Measurements from ENCODE around the gene CMTM6.

GRCh38 chr3:32435911-32436815 lies 66.5 kb downstream of the CMTM6 start:
- TF ChIP-seq, protein P1, sequence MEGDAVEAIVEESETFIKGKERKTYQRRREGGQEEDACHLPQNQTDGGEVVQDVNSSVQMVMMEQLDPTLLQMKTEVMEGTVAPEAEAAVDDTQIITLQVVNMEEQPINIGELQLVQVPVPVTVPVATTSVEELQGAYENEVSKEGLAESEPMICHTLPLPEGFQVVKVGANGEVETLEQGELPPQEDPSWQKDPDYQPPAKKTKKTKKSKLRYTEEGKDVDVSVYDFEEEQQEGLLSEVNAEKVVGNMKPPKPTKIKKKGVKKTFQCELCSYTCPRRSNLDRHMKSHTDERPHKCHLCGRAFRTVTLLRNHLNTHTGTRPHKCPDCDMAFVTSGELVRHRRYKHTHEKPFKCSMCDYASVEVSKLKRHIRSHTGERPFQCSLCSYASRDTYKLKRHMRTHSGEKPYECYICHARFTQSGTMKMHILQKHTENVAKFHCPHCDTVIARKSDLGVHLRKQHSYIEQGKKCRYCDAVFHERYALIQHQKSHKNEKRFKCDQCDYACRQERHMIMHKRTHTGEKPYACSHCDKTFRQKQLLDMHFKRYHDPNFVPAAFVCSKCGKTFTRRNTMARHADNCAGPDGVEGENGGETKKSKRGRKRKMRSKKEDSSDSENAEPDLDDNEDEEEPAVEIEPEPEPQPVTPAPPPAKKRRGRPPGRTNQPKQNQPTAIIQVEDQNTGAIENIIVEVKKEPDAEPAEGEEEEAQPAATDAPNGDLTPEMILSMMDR (IDR thresholded peaks at IDR 0.05; ENCODE audit: low read length) = no peak
- no peak for TF ChIP-seq EZH2 (IDR thresholded peaks at IDR 0.05; ENCODE audit: borderline replicate concordance, low read length)
